Measurements from ENCODE around the gene BLOC1S6.
A peak's percentile ranks its signal among the peaks of the same experiment; 100 is the strongest.

DNA sequence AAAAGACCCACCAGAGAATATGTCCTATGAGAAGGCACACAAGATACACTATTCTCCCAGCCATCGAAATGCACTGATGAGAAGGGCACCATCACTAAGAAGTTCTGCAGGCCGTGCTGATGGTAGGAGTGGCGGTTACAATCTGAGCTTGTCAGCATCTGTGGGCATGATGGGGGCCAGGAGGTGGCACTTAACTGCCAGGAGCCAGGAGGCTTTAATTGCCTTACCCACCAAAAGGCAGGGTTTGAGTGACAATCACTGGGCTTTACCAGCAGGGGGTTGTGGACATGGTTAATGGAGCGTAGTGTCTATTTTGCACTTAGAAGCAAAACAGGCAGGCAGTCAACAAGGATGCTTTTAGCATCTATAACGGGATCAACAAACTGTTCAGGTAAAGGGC is 31.6 kb downstream of the BLOC1S6 start:
- TF ChIP-seq CTCF (conservative IDR thresholded peaks at IDR 0.05; ENCODE audit: low read depth, low read length) = peak; percentile 22; the same call in 1 of the 2 replicates
- no peak for TF ChIP-seq EZH2 (IDR thresholded peaks at IDR 0.05; ENCODE audit: low read length, unreplicated experiment)

Measured in PC-3 (cell line).